Measurements from ENCODE around the gene PGAP2.

DNA sequence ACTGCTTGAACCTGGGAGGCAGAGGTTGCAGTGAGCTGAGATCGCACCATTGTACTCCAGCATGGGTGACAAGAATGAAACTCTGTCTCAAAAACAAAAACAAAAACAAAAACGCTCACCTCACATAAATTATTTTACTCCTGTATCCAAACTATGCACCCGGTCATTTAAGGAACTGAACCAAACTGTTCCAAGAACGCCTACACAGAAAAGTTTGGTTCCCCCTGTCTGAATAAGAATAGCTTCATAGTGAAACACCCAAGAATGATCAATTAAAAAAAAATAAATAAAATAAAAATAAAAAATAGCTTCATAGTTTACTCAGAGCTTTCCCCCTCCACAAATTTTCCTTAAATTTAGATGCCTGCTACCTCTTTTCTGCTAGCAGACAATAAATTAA is 24.7 kb upstream of the PGAP2 start:
- no peak for TF ChIP-seq POLR2AphosphoS5 (IDR thresholded peaks at IDR 0.05; ENCODE audit: low read depth, low read length)
- TF ChIP-seq SIN3A (IDR thresholded peaks at IDR 0.05; ENCODE audit: borderline replicate concordance, insufficient read depth, low read length), result no peak
- no peak for TF ChIP-seq TAF1 (IDR thresholded peaks at IDR 0.05; ENCODE audit: borderline replicate concordance, insufficient read depth, low read length)
- TF ChIP-seq REST (IDR thresholded peaks at IDR 0.05; ENCODE audit: insufficient read depth in 1 of 2, low read depth in 2 of 2, low read length in 2 of 2), result no peak

Data from PFSK-1 (cell line).